HG03095 (cell line): Measurements from ENCODE around the gene ETV4.
"Not testable (repeated sequence)": the region's sequence is repeated elsewhere in the genome, so short reads cannot be mapped to it uniquely, and the experiment has no call there.

Source experiments
- ATAC-seq: cut with Tn5 transposase; IDR thresholded peaks from one replicate; pipeline ENCODE4 v1.9.1; 2021; ENCODE audit warnings: moderate library complexity; ENCODE audit not compliant: unreplicated experiment

The ETV4 gene

GRCh38 chr17:43517615-43518386, 28.3 kb downstream of the ETV4 start:
- ATAC-seq: peak; percentile 52

- ATAC-seq: peak; percentile 20
Measured at GRCh38 chr17:43517161-43517560, 29.0 kb downstream of the ETV4 start.

- no peak for ATAC-seq
Measured at GRCh38 chr17:43515656-43516055, 30.5 kb downstream of the ETV4 start.

- ATAC-seq: not testable (repeated sequence)
Measured at GRCh38 chr17:43511199-43511598, 34.9 kb downstream of the ETV4 start.

- not testable (repeated sequence) for ATAC-seq
Measured at GRCh38 chr17:43509440-43509839, 36.7 kb downstream of the ETV4 start.

- no peak for ATAC-seq
Measured at GRCh38 chr17:43490621-43491020, 55.5 kb downstream of the ETV4 start.

GRCh38 chr17:43483674-43484551, 62.2 kb downstream of the ETV4 start, which contains the start of gene DHX8:
TSS of gene DHX8 (plus strand) at chr17:43483975. CDS start at chr17:43484038, 63 bp downstream.
- ATAC-seq: peak; percentile 83

- no peak for ATAC-seq
Measured at GRCh38 chr17:43482103-43483012, 63.8 kb downstream of the ETV4 start.

GRCh38 chr17:43479948-43480347, 66.2 kb downstream of the ETV4 start:
- ATAC-seq: no peak
